ENCODE measurements around the gene SPRY2.

Gene SPRY2

DNA sequence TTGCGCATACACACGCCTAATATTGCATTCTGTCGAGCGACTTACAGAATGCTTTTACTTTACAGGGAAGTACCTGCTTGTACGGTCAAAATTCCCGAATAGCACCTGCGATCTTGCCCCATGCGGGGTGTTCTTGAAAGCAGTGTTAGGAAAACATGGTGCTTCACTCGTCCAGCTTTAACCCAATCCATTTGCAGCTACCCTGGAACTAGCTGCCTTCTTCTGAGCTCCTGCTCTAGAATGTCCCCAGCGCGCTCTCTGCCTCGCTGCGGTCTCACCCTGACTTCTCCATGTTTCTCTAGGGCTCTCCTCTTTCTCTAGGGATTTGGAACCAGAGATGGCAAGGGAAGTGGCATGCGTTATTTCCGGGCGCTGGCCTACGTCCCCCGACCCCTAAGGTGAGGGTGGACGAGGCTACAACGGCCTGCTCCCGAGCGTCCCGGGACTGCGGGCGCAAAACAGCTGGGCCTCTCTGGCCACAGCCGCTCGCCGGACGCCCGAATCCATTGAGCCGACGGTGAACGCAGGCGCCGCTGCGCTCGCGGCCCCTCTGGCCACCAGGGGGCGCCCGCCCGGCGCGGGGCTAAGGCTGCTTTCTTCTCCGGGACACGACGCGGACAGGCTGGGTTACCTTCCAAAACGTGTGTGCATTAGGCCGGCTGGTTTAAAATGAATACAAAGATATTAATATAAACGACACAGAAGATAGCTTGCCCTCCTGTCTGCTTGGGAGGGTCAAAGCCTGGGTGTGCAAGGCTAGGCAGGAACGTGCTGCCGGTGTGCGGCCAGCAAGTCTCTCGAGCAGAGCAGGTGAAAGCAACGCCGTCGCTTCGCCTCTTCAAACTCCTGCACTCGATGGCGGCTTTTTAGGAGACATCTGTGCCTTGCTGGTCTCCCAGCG, 1.8 kb upstream of the SPRY2 start:
- in situ Hi-C loops (cut with HindIII; ENCODE audit: low pct_unique_long_range_greater_than_20kb, low sequenced_read_pairs) = no loop called here
- no peak for TF ChIP-seq JUND (IDR thresholded peaks at IDR 0.05; ENCODE audit: low read depth)
- DNase-seq (ENCODE audit: low read depth in 1 of 2, low spot score in 1 of 2) = peak; percentile 60 to 84

- in situ Hi-C loops (cut with HindIII; ENCODE audit: low pct_unique_long_range_greater_than_20kb, low sequenced_read_pairs) = no loop called here
- TF ChIP-seq JUND (IDR thresholded peaks at IDR 0.05; ENCODE audit: low read depth) = no peak
- peak in 1 of 2 experiments; percentile 33 for DNase-seq (ENCODE audit: low read depth in 1 of 2, low spot score in 1 of 2)
These were observed 937 bp upstream of the SPRY2 start for GRCh38 chr13:80341756-80342370.

DNA sequence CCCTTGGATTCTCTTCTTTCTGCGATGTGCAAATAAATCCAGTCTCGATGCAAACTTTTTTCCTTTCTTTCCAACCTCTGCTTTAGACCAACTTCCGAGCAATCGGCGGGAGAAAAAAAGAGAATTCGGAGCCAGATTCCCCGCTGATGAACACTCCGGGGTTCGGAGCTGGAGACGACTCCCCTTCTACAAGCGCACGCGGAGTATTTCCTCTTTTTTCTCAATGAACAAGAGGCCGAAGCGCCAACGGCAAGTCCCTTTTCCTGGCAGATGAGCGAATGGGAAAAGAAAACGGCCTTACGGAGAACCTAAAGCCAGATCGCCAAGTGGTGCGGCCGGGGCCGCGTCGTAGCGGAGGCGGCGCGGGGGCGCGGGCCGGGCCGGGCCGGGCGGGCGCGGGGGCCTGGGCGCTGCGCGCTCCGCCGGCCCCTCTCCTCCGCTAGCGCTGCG, 250 bp downstream of the SPRY2 start:
- peak; percentile 19 to 49 for DNase-seq (ENCODE audit: low read depth in 1 of 2, low spot score in 1 of 2)
- in situ Hi-C loops (cut with HindIII; ENCODE audit: low pct_unique_long_range_greater_than_20kb, low sequenced_read_pairs) = no loop called here
- TF ChIP-seq JUND (IDR thresholded peaks at IDR 0.05; ENCODE audit: low read depth) = no peak

- TF ChIP-seq JUND (IDR thresholded peaks at IDR 0.05; ENCODE audit: low read depth) = no peak
- in situ Hi-C loops (cut with HindIII; ENCODE audit: low pct_unique_long_range_greater_than_20kb, low sequenced_read_pairs) = no loop called here
- DNase-seq (ENCODE audit: low read depth in 1 of 2, low spot score in 1 of 2) = peak; percentile 31 to 46
These were observed 845 bp downstream of the SPRY2 start for GRCh38 chr13:80339912-80340650.

DNA sequence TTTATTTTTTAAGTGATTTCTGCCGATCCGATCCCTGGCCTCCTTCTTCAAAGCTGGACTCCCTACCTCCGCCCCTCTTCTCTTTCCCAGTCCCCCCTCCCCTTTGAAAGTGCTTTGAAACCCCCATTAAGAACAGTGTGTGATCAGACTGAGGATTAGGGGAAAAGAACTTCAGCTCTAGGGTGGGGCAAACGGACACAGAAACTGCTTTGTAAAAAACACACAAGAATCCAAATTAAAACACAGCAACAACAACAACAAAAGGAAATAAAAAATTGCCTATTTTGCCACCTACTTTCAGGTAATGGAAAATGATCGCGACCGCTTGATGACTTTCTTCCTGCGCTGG, 1.4 kb downstream of the SPRY2 start:
- no peak for TF ChIP-seq JUND (IDR thresholded peaks at IDR 0.05; ENCODE audit: low read depth)
- DNase-seq (ENCODE audit: low read depth in 1 of 2, low spot score in 1 of 2) = no peak
- in situ Hi-C loops (cut with HindIII; ENCODE audit: low pct_unique_long_range_greater_than_20kb, low sequenced_read_pairs) = no loop called here

DNA sequence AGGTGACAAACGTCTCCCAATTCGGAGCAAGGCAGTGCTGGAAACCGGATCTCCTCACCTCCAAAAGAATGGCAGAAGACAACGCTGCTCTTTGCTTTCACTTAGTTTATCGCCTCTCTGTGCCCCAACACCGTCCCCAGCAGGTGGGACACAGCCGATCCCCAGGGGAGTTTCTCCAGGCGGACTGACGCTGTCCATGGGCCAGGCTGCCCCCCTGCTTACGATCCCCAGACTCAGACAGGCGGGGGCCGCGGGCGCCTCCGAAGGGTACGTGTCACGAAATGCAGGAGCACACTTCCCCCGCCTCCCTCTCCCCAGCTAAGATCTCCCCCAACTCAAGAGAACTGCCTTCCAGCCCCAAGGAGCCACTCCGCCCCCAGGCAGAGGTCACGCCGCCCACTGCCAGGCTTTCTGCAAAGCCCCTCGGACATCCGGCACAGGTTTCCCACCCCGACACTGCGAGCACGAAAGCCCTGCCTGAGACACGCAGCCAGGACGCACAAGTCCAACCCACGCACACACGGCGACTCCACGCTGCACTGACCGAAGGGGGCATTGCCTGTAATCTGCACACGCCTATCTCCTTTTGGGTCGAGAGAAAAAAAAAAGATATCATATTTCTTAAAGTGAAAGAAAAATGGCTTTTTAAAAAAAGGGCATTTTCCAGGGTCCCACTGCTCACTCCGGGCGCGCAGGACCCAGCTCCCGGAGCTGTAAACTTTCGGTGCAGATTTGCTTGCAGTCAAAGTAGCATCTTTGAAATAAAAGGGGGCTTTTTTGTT, 2.0 kb downstream of the SPRY2 start:
- in situ Hi-C loops (cut with HindIII; ENCODE audit: low pct_unique_long_range_greater_than_20kb, low sequenced_read_pairs) = no loop called here
- no peak for DNase-seq (ENCODE audit: low read depth in 1 of 2, low spot score in 1 of 2)
- no peak for TF ChIP-seq JUND (IDR thresholded peaks at IDR 0.05; ENCODE audit: low read depth)

- in situ Hi-C loops (cut with HindIII; ENCODE audit: low pct_unique_long_range_greater_than_20kb, low sequenced_read_pairs) = no loop called here
- TF ChIP-seq JUND (IDR thresholded peaks at IDR 0.05; ENCODE audit: low read depth) = no peak
- no peak for DNase-seq (ENCODE audit: low read depth in 1 of 2, low spot score in 1 of 2)
These were observed 3.4 kb downstream of the SPRY2 start for GRCh38 chr13:80337288-80338081.

DNA sequence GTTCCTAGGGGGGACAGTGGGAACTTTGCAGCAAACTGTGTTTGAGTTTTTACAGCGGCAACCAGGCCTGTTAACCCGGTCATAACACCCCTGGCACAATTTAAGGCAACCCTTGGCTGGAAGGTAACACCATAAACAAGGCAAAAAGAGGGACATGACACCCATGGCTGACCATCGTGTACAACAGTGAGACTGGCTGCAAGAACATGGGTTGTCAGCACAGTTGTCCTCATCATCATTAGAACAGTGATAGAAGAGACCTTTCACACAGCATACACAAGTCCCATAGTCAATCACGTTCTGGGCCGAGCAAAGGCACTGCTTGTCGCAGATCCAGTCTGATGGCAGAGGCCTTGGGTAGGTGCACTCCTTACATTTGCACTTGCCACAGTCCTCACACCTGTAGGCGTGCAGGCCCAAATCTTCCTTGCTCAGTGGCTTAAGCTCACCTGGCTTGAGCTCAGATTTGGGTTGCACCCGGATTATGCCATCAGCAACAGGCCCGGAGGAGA, 4.1 kb downstream of the SPRY2 start:
- no peak for DNase-seq (ENCODE audit: low read depth in 1 of 2, low spot score in 1 of 2)
- no peak for TF ChIP-seq JUND (IDR thresholded peaks at IDR 0.05; ENCODE audit: low read depth)
- in situ Hi-C loops (cut with HindIII; ENCODE audit: low pct_unique_long_range_greater_than_20kb, low sequenced_read_pairs) = no loop called here

DNA sequence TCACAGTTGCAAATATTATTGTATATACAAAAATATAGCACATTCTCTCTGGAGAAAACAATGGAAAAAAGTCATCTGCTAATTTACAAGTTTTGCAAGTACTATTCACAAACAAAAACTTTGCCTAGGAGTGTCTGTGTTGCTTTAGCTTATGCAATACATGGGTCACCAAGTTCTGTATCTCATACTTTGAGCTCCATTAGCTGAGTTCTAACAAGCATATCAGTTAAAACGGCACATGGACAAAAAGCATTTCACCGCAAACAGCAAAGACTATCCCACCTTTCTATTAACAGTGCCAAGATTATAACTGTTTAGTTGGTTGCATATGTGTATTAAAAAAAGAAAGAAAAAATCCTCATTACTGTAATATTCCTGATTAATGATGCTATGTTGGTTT, 4.6 kb downstream of the SPRY2 start:
- no peak for DNase-seq (ENCODE audit: low read depth in 1 of 2, low spot score in 1 of 2)
- in situ Hi-C loops (cut with HindIII; ENCODE audit: low pct_unique_long_range_greater_than_20kb, low sequenced_read_pairs) = no loop called here
- no peak for TF ChIP-seq JUND (IDR thresholded peaks at IDR 0.05; ENCODE audit: low read depth)

DNA sequence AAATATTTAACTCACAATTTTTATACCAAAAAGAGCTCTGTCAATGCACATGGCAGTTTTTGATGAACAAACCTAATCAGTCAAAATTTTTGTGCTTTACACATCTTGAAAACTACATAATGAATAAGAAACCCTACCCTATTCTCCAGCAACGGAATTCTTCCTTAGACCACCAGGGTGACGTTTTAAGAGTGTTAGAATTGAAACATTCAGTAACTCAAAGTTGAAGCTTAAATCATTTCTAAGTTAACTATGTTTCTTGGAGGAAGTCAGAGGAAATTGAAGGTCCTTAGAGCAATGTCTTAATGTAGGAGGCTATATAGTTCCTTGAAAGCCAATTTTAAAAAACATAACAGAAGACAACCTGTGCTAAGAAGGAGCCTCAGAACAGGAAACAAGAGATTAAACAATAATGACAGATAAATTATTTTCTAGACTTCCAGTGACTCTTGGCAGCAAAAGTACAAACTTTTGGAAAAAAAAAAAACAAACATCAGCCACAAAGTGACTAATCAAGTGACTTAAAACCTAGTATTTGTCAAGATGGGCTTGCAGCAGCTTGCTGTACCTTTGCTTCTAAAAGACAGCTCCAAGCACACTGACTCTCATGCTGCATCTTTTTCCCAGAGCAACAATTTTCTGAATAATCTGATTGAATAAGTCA, 6.2 kb downstream of the SPRY2 start:
- no peak for TF ChIP-seq JUND (IDR thresholded peaks at IDR 0.05; ENCODE audit: low read depth)
- in situ Hi-C loops (cut with HindIII; ENCODE audit: low pct_unique_long_range_greater_than_20kb, low sequenced_read_pairs) = no loop called here
- no peak for DNase-seq (ENCODE audit: low read depth in 1 of 2, low spot score in 1 of 2)

GRCh38 chr13:80331984-80332383, 8.9 kb downstream of the SPRY2 start:
- DNase-seq (ENCODE audit: low read depth in 1 of 2, low spot score in 1 of 2) = no peak
- TF ChIP-seq JUND (IDR thresholded peaks at IDR 0.05; ENCODE audit: low read depth) = no peak
- in situ Hi-C loops (cut with HindIII; ENCODE audit: low pct_unique_long_range_greater_than_20kb, low sequenced_read_pairs) = no loop called here
